Muscle layer of duodenum (tissue), 2 donors: ENCODE measurements around the gene PCP4.

Source experiments
- H3K27ac ChIP-seq: one replicate; pipeline ENCODE4 v1.7.0; 2013; ENCODE audit warnings: mild to moderate bottlenecking, low read length
- H3K27me3 ChIP-seq: one replicate; pipeline ENCODE4 v1.7.0; 2013; ENCODE audit warnings: low read depth, mild to moderate bottlenecking, control low read depth, low read length
- H3K36me3 ChIP-seq, 2 donors: one replicate each; pipeline ENCODE4 v1.7.0; 2013; ENCODE audit warnings: low read length in 2 of 2, control low read depth in 1 of 2, mild to moderate bottlenecking in 1 of 2; ENCODE audit not compliant: insufficient read depth in 2 of 2, control insufficient read depth in 1 of 2
- H3K4me1 ChIP-seq, 2 donors: one replicate each; pipeline ENCODE4 v1.7.0; 2013; ENCODE audit warnings: low read length in 2 of 2, mild to moderate bottlenecking in 2 of 2, control low read depth in 1 of 2, moderate library complexity in 1 of 2; ENCODE audit not compliant: insufficient read depth in 2 of 2, control insufficient read depth in 1 of 2
- H3K4me3 ChIP-seq, 2 donors: one replicate each; pipeline ENCODE4 v1.7.0; 2013; ENCODE audit warnings: low read length in 2 of 2, low read depth in 1 of 2, mild to moderate bottlenecking in 1 of 2
- H3K9me3 ChIP-seq, 2 donors: one replicate each; pipeline ENCODE4 v1.7.0; 2013; ENCODE audit warnings: low read length in 2 of 2, control low read depth in 1 of 2, mild to moderate bottlenecking in 1 of 2; ENCODE audit not compliant: control insufficient read depth in 1 of 2
- donor health status: healthy.

PCP4 gene

GRCh38 chr21:39927304-39927886 is 60.2 kb downstream of the PCP4 start:
- Histone ChIP-seq H3K27ac (no peak overlapping the region), H3K9me3 (no peaks in the 10 kb centered on the region), H3K36me3 (no peaks in the 10 kb centered on the region), H3K4me3 (no peak overlapping the region), H3K27me3 (no peaks in the 10 kb centered on the region), H3K4me1 (no peaks in the 10 kb centered on the region)

DNA sequence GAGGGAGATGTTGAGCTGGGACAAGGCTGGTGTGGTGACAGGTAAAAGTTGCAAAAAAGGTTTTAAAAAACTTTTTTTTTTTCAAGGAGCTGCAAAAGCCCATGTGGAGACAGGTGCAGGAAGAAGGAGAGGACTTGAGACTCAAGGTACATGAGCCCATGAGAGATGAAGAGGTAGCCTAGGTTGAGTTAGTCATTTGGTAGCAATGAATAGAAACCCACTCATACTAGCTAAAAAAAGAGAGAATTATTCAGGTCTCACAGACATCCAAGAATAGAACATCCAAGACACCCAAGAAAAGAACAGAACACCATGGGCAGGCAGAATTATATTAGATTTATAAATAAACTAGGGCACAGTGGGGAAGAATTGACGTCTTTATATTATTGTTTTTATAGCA is 65.1 kb downstream of the PCP4 start:
- Histone ChIP-seq H3K27ac (no peak overlapping the region), H3K4me1 (no peaks in the 10 kb centered on the region)

DNA sequence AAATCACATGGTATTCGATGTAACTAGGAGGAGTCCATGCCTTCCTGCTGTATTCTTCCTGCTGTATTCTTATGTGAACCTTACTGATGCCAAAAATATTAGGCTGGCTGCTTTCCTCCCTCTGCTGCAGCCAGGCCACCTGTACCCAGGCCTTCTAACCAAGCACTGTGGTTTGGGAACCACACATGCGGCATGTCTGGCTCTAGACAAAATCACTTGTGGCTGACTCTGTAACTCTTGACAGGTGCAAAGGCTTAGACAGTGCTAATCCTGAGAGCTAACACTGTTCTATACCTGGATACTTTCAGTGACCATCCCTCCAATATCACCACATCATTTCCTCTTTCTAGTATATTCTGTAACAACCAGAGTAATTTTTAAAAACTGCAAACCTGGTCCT is 67.7 kb downstream of the PCP4 start:
- no peaks in the 10 kb centered on the region for H3K27me3 ChIP-seq
- no peaks in the 10 kb centered on the region for H3K4me1 ChIP-seq
- no peak overlapping the region for H3K4me3 ChIP-seq
- no peaks in the 10 kb centered on the region for H3K9me3 ChIP-seq
- H3K36me3 ChIP-seq: no peaks in the 10 kb centered on the region
- no peak overlapping the region for H3K27ac ChIP-seq

More for the DNA sequence above, 65.1 kb downstream of the PCP4 start:
- Histone ChIP-seq H3K9me3 (no peaks in the 10 kb centered on the region), H3K27me3 (no peaks in the 10 kb centered on the region), H3K36me3 (no peaks in the 10 kb centered on the region), H3K4me3 (no peak overlapping the region)

- Histone ChIP-seq H3K4me3 (no peak overlapping the region), H3K4me1 (no peaks in the 10 kb centered on the region), H3K36me3 (no peaks in the 10 kb centered on the region), H3K27me3 (no peaks in the 10 kb centered on the region), H3K9me3 (no peaks in the 10 kb centered on the region), H3K27ac (no peak overlapping the region)
Measured at GRCh38 chr21:39935716-39936115, 68.5 kb downstream of the PCP4 start.

DNA sequence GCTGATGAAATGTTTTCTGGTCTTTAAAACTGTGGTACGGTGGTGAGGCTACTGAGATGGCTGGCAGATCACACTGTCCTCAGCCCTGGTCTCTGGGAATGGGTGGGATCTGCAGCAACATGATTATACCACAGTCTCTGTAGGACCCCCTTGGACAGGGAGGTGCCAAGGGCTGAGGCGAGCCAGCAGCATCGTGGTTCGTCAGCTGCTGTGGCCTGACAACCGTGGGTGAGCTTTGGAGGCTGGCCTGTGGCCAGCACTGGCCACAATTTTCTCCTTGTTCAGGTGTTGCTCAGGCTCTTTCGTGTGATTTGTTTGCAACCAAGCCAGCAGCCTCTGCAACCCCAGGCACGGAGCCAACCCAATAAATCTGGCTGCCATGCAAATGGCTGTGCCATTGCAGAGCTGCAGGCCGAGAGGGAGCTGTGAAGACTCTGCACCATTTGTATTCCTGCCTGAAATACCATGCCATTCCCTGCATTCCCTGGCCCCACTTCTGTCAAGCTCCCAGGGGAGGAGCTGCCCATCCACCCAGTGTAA is 70.9 kb downstream of the PCP4 start:
- Histone ChIP-seq H3K4me1 (no peaks in the 10 kb centered on the region), H3K4me3 (no peak overlapping the region), H3K27me3 (no peaks in the 10 kb centered on the region), H3K27ac (no peak overlapping the region), H3K9me3 (no peaks in the 10 kb centered on the region), H3K36me3 (no peaks in the 10 kb centered on the region)

DNA sequence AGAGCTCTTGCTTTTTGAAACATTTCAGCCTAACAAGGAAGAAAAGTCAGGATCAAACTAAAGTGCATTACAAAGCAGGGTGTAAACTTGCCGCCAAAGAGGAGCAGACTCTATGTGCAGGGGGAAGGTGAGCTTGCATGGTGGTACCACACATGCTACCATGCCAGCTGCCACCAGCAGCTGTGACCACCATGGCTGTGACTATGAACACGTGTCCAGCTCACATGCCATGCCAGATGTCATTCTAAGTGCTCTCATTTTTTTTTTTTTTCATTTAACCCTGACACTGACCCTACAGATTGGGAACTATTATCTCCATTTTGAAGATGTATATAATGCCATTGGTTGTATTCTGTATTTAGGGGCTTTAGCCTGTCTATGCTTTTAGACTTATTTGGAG is 79.0 kb downstream of the PCP4 start:
- no peak overlapping the region for H3K4me3 ChIP-seq
- H3K36me3 ChIP-seq: no peaks in the 10 kb centered on the region
- H3K4me1 ChIP-seq: no peaks in the 10 kb centered on the region
- H3K9me3 ChIP-seq: peaks cover 0 to 7% of the 10 kb centered on the region in 2 donors
- H3K27ac ChIP-seq: no peak overlapping the region
- no peaks in the 10 kb centered on the region for H3K27me3 ChIP-seq

DNA sequence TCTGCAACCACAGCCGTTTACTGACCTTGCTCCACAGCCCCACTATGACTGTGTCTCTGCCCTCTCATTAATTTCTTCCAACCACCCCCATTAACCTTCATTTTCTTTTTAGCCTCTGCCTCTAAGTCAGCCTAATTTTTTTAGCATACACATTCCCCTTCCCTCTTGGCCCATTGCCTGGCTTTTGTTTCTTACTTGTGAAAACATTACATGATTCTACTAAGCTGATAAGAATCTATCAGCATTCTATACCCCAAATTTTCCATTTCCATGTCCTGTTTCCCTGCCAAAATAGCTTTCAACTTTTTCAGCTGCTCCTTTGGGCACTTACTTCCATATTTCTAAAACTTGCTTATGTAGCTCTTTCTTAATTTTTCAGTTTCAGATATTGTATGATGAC is 79.8 kb downstream of the PCP4 start:
- Histone ChIP-seq H3K27ac (no peak overlapping the region), H3K4me1 (no peaks in the 10 kb centered on the region), H3K4me3 (no peak overlapping the region), H3K36me3 (no peaks in the 10 kb centered on the region), H3K9me3 (peaks cover 0 to 7% of the 10 kb centered on the region in 2 donors), H3K27me3 (no peaks in the 10 kb centered on the region)

- H3K27ac ChIP-seq: no peak overlapping the region
- peaks cover 0 to 7% of the 10 kb centered on the region in 2 donors for H3K4me1 ChIP-seq
- H3K36me3 ChIP-seq: no peaks in the 10 kb centered on the region
- H3K4me3 ChIP-seq: no peak overlapping the region
- no peaks in the 10 kb centered on the region for H3K27me3 ChIP-seq
- H3K9me3 ChIP-seq: no peaks in the 10 kb centered on the region
Measured at GRCh38 chr21:39951183-39952101, 84.2 kb downstream of the PCP4 start.

- H3K4me3 ChIP-seq: no peak overlapping the region
- H3K4me1 ChIP-seq: peaks cover 0 to 15% of the 10 kb centered on the region in 2 donors
- H3K27me3 ChIP-seq: no peaks in the 10 kb centered on the region
- H3K36me3 ChIP-seq: no peaks in the 10 kb centered on the region
- H3K27ac ChIP-seq: no peak overlapping the region
- no peaks in the 10 kb centered on the region for H3K9me3 ChIP-seq
Measured at GRCh38 chr21:39952265-39952664, 85.0 kb downstream of the PCP4 start.

GRCh38 chr21:39954570-39954969 is 87.3 kb downstream of the PCP4 start:
- H3K36me3 ChIP-seq: no peaks in the 10 kb centered on the region
- H3K4me3 ChIP-seq: no peak overlapping the region
- H3K27me3 ChIP-seq: no peaks in the 10 kb centered on the region
- H3K27ac ChIP-seq: no peak overlapping the region
- peaks cover 0 to 1% of the 10 kb centered on the region in 2 donors for H3K9me3 ChIP-seq
- H3K4me1 ChIP-seq: peaks cover 0 to 17% of the 10 kb centered on the region in 2 donors

GRCh38 chr21:39955326-39955725 is 88.1 kb downstream of the PCP4 start:
- H3K4me3 ChIP-seq: no peak overlapping the region
- H3K9me3 ChIP-seq: peaks cover 0 to 6% of the 10 kb centered on the region in 2 donors

More at GRCh38 chr21:39955326-39955725, 88.1 kb downstream of the PCP4 start:
- Histone ChIP-seq H3K27me3 (no peaks in the 10 kb centered on the region), H3K36me3 (no peaks in the 10 kb centered on the region), H3K4me1 (peaks cover 0 to 17% of the 10 kb centered on the region in 2 donors), H3K27ac (no peak overlapping the region)
